ENCODE data around the gene CHTF18. TPM values are rescaled to one million over a fixed set of nuclear protein-coding genes. Genes with fewer than 3 reads are reported as not detected.

The CHTF18 gene
- total and polyA plus RNA-seq, 4 donors = 3.0 to 56.9 (median 10.7) TPM

GRCh38 chr16:764184-764750 is 24.2 kb upstream of the CHTF18 start:
- Histone ChIP-seq H3K4me3 (ENCODE audit: low read length in 2 of 2) (no peak overlapping the region), H3K27ac (ENCODE audit: low read depth in 1 of 2, low read length in 2 of 2) (no peak overlapping the region), H3K36me3 (ENCODE audit: control insufficient read depth in 1 of 2, insufficient read depth in 2 of 2, low read length in 1 of 2) (no peaks in the 10 kb centered on the region), H3K4me1 (ENCODE audit: control insufficient read depth in 1 of 2, insufficient read depth in 2 of 2, low read length in 2 of 2) (no peaks in the 10 kb centered on the region), H3K27me3 (ENCODE audit: control insufficient read depth in 1 of 2, insufficient read depth in 2 of 2, low read length in 1 of 2) (no peaks in the 10 kb centered on the region), H3K9me3 (ENCODE audit: control insufficient read depth, low read length) (no peaks in the 10 kb centered on the region)
- WGBS, 2 donors = 61 to 70% methylated on average over 20 of the region's 20 CpGs
- intact Hi-C loops (cut with DNase I) = no loop called here
- DNase-seq = no peak
- no peak for ATAC-seq (ENCODE audit: low FRiP score)

- no peaks in the 10 kb centered on the region for H3K9me3 ChIP-seq (ENCODE audit: control insufficient read depth, low read length)
- no peaks in the 10 kb centered on the region for H3K4me1 ChIP-seq (ENCODE audit: control insufficient read depth in 1 of 2, insufficient read depth in 2 of 2, low read length in 2 of 2)
- H3K4me3 ChIP-seq (ENCODE audit: low read length in 2 of 2) = no peak overlapping the region
- intact Hi-C loops (cut with DNase I) = no loop called here
- no peaks in the 10 kb centered on the region for H3K27me3 ChIP-seq (ENCODE audit: control insufficient read depth in 1 of 2, insufficient read depth in 2 of 2, low read length in 1 of 2)
- no peak for DNase-seq
- ATAC-seq (ENCODE audit: low FRiP score) = no peak
- H3K36me3 ChIP-seq (ENCODE audit: control insufficient read depth in 1 of 2, insufficient read depth in 2 of 2, low read length in 1 of 2) = no peaks in the 10 kb centered on the region
- H3K27ac ChIP-seq (ENCODE audit: low read depth in 1 of 2, low read length in 2 of 2) = no peak overlapping the region
- 82 to 90% methylated on average over 34 to 38 of the region's 38 CpGs for WGBS, 2 donors
These were observed 23.5 kb upstream of the CHTF18 start for GRCh38 chr16:764848-765487.

GRCh38 chr16:765488-765865 is 22.9 kb upstream of the CHTF18 start:
- ATAC-seq (ENCODE audit: low FRiP score) = no peak
- 89 to 90% methylated on average over 29 of the region's 29 CpGs for WGBS, 2 donors
- H3K4me1 ChIP-seq (ENCODE audit: control insufficient read depth in 1 of 2, insufficient read depth in 2 of 2, low read length in 2 of 2) = no peaks in the 10 kb centered on the region
- no peak overlapping the region for H3K4me3 ChIP-seq (ENCODE audit: low read length in 2 of 2)
- intact Hi-C loops (cut with DNase I) = no loop called here
- no peaks in the 10 kb centered on the region for H3K36me3 ChIP-seq (ENCODE audit: control insufficient read depth in 1 of 2, insufficient read depth in 2 of 2, low read length in 1 of 2)
- no peaks in the 10 kb centered on the region for H3K27me3 ChIP-seq (ENCODE audit: control insufficient read depth in 1 of 2, insufficient read depth in 2 of 2, low read length in 1 of 2)
- no peak for DNase-seq
- H3K9me3 ChIP-seq (ENCODE audit: control insufficient read depth, low read length) = no peaks in the 10 kb centered on the region
- H3K27ac ChIP-seq (ENCODE audit: low read depth in 1 of 2, low read length in 2 of 2) = no peak overlapping the region

- Histone ChIP-seq H3K4me3 (ENCODE audit: low read length in 2 of 2) (no peak overlapping the region), H3K27me3 (ENCODE audit: control insufficient read depth in 1 of 2, insufficient read depth in 2 of 2, low read length in 1 of 2) (no peaks in the 10 kb centered on the region), H3K27ac (ENCODE audit: low read depth in 1 of 2, low read length in 2 of 2) (no peak overlapping the region), H3K9me3 (ENCODE audit: control insufficient read depth, low read length) (no peaks in the 10 kb centered on the region), H3K36me3 (ENCODE audit: control insufficient read depth in 1 of 2, insufficient read depth in 2 of 2, low read length in 1 of 2) (no peaks in the 10 kb centered on the region), H3K4me1 (ENCODE audit: control insufficient read depth in 1 of 2, insufficient read depth in 2 of 2, low read length in 2 of 2) (no peaks in the 10 kb centered on the region)
- WGBS, 2 donors = 85 to 88% methylated on average over 28 to 29 of the region's 29 CpGs
- ATAC-seq (ENCODE audit: low FRiP score) (no peak), DNase-seq (no peak)
- intact Hi-C loops (cut with DNase I) = no loop called here
These were observed 22.2 kb upstream of the CHTF18 start for GRCh38 chr16:766008-766819.

- Histone ChIP-seq H3K9me3 (ENCODE audit: control insufficient read depth, low read length) (no peaks in the 10 kb centered on the region), H3K4me1 (ENCODE audit: control insufficient read depth in 1 of 2, insufficient read depth in 2 of 2, low read length in 2 of 2) (no peaks in the 10 kb centered on the region), H3K27me3 (ENCODE audit: control insufficient read depth in 1 of 2, insufficient read depth in 2 of 2, low read length in 1 of 2) (no peaks in the 10 kb centered on the region), H3K4me3 (ENCODE audit: low read length in 2 of 2) (no peak overlapping the region), H3K36me3 (ENCODE audit: control insufficient read depth in 1 of 2, insufficient read depth in 2 of 2, low read length in 1 of 2) (no peaks in the 10 kb centered on the region), H3K27ac (ENCODE audit: low read depth in 1 of 2, low read length in 2 of 2) (no peak overlapping the region)
- ATAC-seq (ENCODE audit: low FRiP score) = no peak
- DNase-seq = no peak
- intact Hi-C loops (cut with DNase I) = no loop called here
- 63 to 73% methylated on average over 31 to 39 of the region's 48 CpGs for WGBS, 2 donors
These were observed 21.4 kb upstream of the CHTF18 start for GRCh38 chr16:766820-767640.

- 43 to 72% methylated on average over 5 to 24 of the region's 38 CpGs for WGBS, 2 donors
- H3K36me3 ChIP-seq (ENCODE audit: control insufficient read depth in 1 of 2, insufficient read depth in 2 of 2, low read length in 1 of 2) = no peaks in the 10 kb centered on the region
These were observed 20.6 kb upstream of the CHTF18 start for GRCh38 chr16:767743-768235.

GRCh38 chr16:768428-768827 is 20.0 kb upstream of the CHTF18 start:
- no peak for ATAC-seq (ENCODE audit: low FRiP score)
- Histone ChIP-seq H3K27me3 (ENCODE audit: control insufficient read depth in 1 of 2, insufficient read depth in 2 of 2, low read length in 1 of 2) (no peaks in the 10 kb centered on the region), H3K36me3 (ENCODE audit: control insufficient read depth in 1 of 2, insufficient read depth in 2 of 2, low read length in 1 of 2) (no peaks in the 10 kb centered on the region), H3K4me3 (ENCODE audit: low read length in 2 of 2) (no peak overlapping the region), H3K27ac (ENCODE audit: low read depth in 1 of 2, low read length in 2 of 2) (no peak overlapping the region), H3K4me1 (ENCODE audit: control insufficient read depth in 1 of 2, insufficient read depth in 2 of 2, low read length in 2 of 2) (no peaks in the 10 kb centered on the region), H3K9me3 (ENCODE audit: control insufficient read depth, low read length) (no peaks in the 10 kb centered on the region)
- intact Hi-C loops (cut with DNase I) = no loop called here
- 66 to 83% methylated on average over 21 of the region's 21 CpGs for WGBS, 2 donors
- DNase-seq = no peak

More at GRCh38 chr16:767743-768235, 20.6 kb upstream of the CHTF18 start:
- Histone ChIP-seq H3K4me1 (ENCODE audit: control insufficient read depth in 1 of 2, insufficient read depth in 2 of 2, low read length in 2 of 2) (no peaks in the 10 kb centered on the region), H3K27ac (ENCODE audit: low read depth in 1 of 2, low read length in 2 of 2) (no peak overlapping the region), H3K4me3 (ENCODE audit: low read length in 2 of 2) (no peak overlapping the region), H3K27me3 (ENCODE audit: control insufficient read depth in 1 of 2, insufficient read depth in 2 of 2, low read length in 1 of 2) (no peaks in the 10 kb centered on the region), H3K9me3 (ENCODE audit: control insufficient read depth, low read length) (no peaks in the 10 kb centered on the region)
- intact Hi-C loops (cut with DNase I) = no loop called here
- DNase-seq (no peak), ATAC-seq (ENCODE audit: low FRiP score) (no peak)

GRCh38 chr16:769184-769784 is 19.1 kb upstream of the CHTF18 start:
- Histone ChIP-seq H3K27ac (ENCODE audit: low read depth in 1 of 2, low read length in 2 of 2) (no peak overlapping the region), H3K9me3 (ENCODE audit: control insufficient read depth, low read length) (no peaks in the 10 kb centered on the region), H3K4me1 (ENCODE audit: control insufficient read depth in 1 of 2, insufficient read depth in 2 of 2, low read length in 2 of 2) (no peaks in the 10 kb centered on the region), H3K27me3 (ENCODE audit: control insufficient read depth in 1 of 2, insufficient read depth in 2 of 2, low read length in 1 of 2) (no peaks in the 10 kb centered on the region), H3K36me3 (ENCODE audit: control insufficient read depth in 1 of 2, insufficient read depth in 2 of 2, low read length in 1 of 2) (no peaks in the 10 kb centered on the region), H3K4me3 (ENCODE audit: low read length in 2 of 2) (no peak overlapping the region)
- DNase-seq (no peak), ATAC-seq (ENCODE audit: low FRiP score) (no peak)
- intact Hi-C loops (cut with DNase I) = no loop called here
- 28 to 63% methylated on average over 16 to 20 of the region's 20 CpGs for WGBS, 2 donors
